Measurements from ENCODE around the gene ACTR6. TPM values are rescaled to one million over a fixed set of nuclear protein-coding genes. Genes with fewer than 3 reads are reported as not detected.

Gene ACTR6
- total and polyA plus RNA-seq, 2 of the 4 experiments (the other 2 are of a cell fraction): 9.7 to 10.2 TPM

- Histone ChIP-seq H3K23ac (ENCODE audit: low read depth, low read length) (no peak overlapping the region), H2AK9ac (replicated peaks; ENCODE audit: low read depth, low read length, poor library complexity) (no peak overlapping the region), H4K20me1 (ENCODE audit: insufficient read depth, low read length) (no peaks in the 10 kb centered on the region), H2BK15ac (ENCODE audit: low read depth, low read length) (no peak overlapping the region), H3K4me2 (ENCODE audit: low read depth, low read length) (no peak overlapping the region), H4K5ac (ENCODE audit: low read depth, low read length) (no peak overlapping the region), H3K4me1 (ENCODE audit: control insufficient read depth, insufficient read depth, low read length) (no peaks in the 10 kb centered on the region), H3K14ac (replicated peaks; ENCODE audit: low read depth, low read length) (no peak overlapping the region), H3K18ac (ENCODE audit: low read depth, low read length) (no peak overlapping the region), H2BK20ac (ENCODE audit: low read depth, low read length) (no peak overlapping the region), H2AFZ (replicated peaks; ENCODE audit: low read length, poor library complexity) (no peak overlapping the region), H3K27me3 (ENCODE audit: control insufficient read depth, insufficient read depth, low read length) (no peaks in the 10 kb centered on the region; the same call in 1 of the 2 replicates), H2BK120ac (ENCODE audit: low read depth, low read length) (no peak overlapping the region), H3K9ac (ENCODE audit: low read depth, low read length) (no peak overlapping the region), H4K91ac (ENCODE audit: insufficient read depth, low read depth, low read length) (no peak overlapping the region), H3K56ac (ENCODE audit: extremely low read depth, insufficient read depth, low read length) (no peak overlapping the region), H4K8ac (ENCODE audit: low read depth in 2 of 2, low read length in 2 of 2) (no peak overlapping the region), H3K4ac (ENCODE audit: low read depth, low read length) (no peak overlapping the region), H2AK5ac (ENCODE audit: low read depth, low read length) (no peak overlapping the region), H3K36me3 (ENCODE audit: control insufficient read depth, insufficient read depth, low read length) (no peaks in the 10 kb centered on the region), H3K9me3 (ENCODE audit: control insufficient read depth, insufficient read depth, low read length) (no peaks in the 10 kb centered on the region), H3K9me1 (ENCODE audit: insufficient read depth, low read length) (no peaks in the 10 kb centered on the region), H3K79me1 (ENCODE audit: low read depth in 1 of 2, low read length in 2 of 2) (no peaks in the 10 kb centered on the region), H3K27ac (ENCODE audit: insufficient read depth, low read length) (no peak overlapping the region), H3K4me3 (ENCODE audit: insufficient read depth, low read depth, low read length) (no peak overlapping the region), H2BK5ac (ENCODE audit: low read depth, low read length, poor library complexity, severe bottlenecking) (no peak overlapping the region)
- WGBS, 2 experiments (ENCODE audit: extremely low coverage in 2 of 2, insufficient read length in 1 of 2): no CpG with 5 or more reads among the region's 2 CpGs
- DNase-seq: no peak
- in situ Hi-C loops (cut with MboI; ENCODE audit: low sequenced_read_pairs): no loop called here
- intact Hi-C loops (cut with micrococcal nuclease): no loop called here
- CTCF ChIA-PET: no interaction called here
- BruUV-seq (replicated peaks): no TSS peak
- no peak for ATAC-seq (ENCODE audit: low read depth)
- dilution Hi-C loops (cut with HindIII; ENCODE audit: low sequenced_read_pairs, unreplicated experiment): no loop called here
- TF ChIP-seq NFE2L2 (IDR thresholded peaks at IDR 0.05; ENCODE audit: low read depth, low read length) (no peak), USF2 (IDR thresholded peaks at IDR 0.05; ENCODE audit: low read depth, low read length) (no peak), BHLHE40 (IDR thresholded peaks at IDR 0.05; ENCODE audit: low read depth, low read length) (no peak), CEBPB (IDR thresholded peaks at IDR 0.05; ENCODE audit: low read depth, low read length) (no peak)
- POLR2A ChIA-PET (ENCODE audit: unreplicated experiment): no interaction called here
These were observed 48.8 kb upstream of the ACTR6 start for GRCh38 chr12:100151769-100152168.

Measured in IMR-90 (cell line).